ENCODE data around the gene TSHZ2.
A peak's percentile ranks its signal among the peaks of the same experiment; 100 is the strongest.
"Not testable (repeated sequence)": the region's sequence is repeated elsewhere in the genome, so short reads cannot be mapped to it uniquely, and the experiment has no call there.

TSHZ2 gene

DNA sequence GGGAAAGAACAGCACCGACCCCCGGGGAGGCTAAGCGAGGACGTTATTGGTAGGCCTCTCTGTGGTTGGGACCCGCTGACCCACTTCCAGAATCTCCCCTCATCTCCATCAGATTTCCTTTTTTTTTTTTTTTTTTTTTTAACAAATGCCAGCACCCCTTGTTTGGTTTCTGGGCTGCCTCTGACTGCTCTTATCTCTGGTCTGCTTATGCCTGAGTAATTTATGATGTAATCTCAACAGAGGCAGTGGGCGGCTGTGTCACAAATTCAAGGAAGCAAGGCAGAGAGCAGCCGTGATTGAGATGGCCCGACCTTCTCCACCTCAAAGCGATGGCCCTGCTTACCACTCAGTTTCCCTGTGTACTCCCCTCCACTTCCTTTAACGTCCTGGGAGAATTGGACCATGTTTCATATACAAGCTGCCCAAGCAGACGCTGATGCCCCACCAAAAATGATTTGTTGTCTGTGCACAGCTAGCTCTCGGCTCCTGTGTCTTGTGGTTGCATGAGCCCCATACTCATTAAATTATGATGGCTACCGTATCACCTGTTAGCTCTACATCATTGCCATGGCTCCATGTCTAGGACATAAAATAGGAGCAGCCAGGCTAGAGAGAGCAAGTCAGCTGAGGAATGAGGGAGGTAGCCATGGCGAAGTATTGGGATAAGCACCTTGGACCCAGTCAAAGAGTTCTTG is 523.4 kb downstream of the TSHZ2 start:
- Histone ChIP-seq H3K36me3 (ENCODE audit: insufficient read depth, insufficient read length, low read length) (peaks cover 19% of the 10 kb centered on the region), H3K27me3 (ENCODE audit: insufficient read depth, insufficient read length) (no peaks in the 10 kb centered on the region), H3K4me3 (ENCODE audit: insufficient read length, low read depth) (no peak overlapping the region), H3K4me1 (ENCODE audit: insufficient read depth, insufficient read length) (no peaks in the 10 kb centered on the region), H3K9ac (ENCODE audit: insufficient read length, low read depth) (no peak overlapping the region), H3K9me3 (ENCODE audit: insufficient read depth, low read length) (no peaks in the 10 kb centered on the region)
- TF ChIP-seq YY1 (IDR thresholded peaks at IDR 0.05; ENCODE audit: insufficient read depth, insufficient read length) (no peak), ZNF274 (IDR thresholded peaks at IDR 0.05; ENCODE audit: low read depth, low read length) (no peak), SUZ12 (IDR thresholded peaks at IDR 0.05; ENCODE audit: extremely low read depth, insufficient read depth, insufficient read length) (no peak)
- no peak for DNase-seq (ENCODE audit: low read depth, low spot score)

DNA sequence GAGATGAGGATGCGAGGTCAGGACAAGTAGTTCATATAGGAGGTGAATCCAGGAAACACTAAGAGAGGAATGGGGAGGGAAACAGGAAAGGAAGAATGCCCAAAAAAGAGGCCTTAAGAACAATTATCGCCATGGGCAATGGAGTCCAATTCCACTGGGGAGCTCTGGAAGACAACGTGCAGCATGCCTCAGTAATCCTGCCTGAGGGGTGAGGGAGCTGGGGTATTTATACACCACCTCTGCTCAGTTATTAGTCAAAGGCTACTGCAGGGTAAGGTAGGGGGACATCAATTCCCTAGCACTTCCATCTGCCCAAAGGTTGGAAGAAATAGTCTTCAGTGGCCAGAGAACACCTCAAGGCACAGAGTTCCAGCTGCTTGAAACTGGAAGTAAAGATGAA is 525.1 kb downstream of the TSHZ2 start:
- Histone ChIP-seq H3K4me3 (ENCODE audit: insufficient read length, low read depth) (no peak overlapping the region), H3K9ac (ENCODE audit: insufficient read length, low read depth) (no peak overlapping the region), H3K9me3 (ENCODE audit: insufficient read depth, low read length) (no peaks in the 10 kb centered on the region; the same call in 1 of the 2 replicates), H3K4me1 (ENCODE audit: insufficient read depth, insufficient read length) (no peaks in the 10 kb centered on the region), H3K36me3 (ENCODE audit: insufficient read depth, insufficient read length, low read length) (peaks cover 19% of the 10 kb centered on the region), H3K27me3 (ENCODE audit: insufficient read depth, insufficient read length) (no peaks in the 10 kb centered on the region)
- no peak for TF ChIP-seq YY1 (IDR thresholded peaks at IDR 0.05; ENCODE audit: insufficient read depth, insufficient read length)
- no peak for TF ChIP-seq ZNF274 (IDR thresholded peaks at IDR 0.05; ENCODE audit: low read depth, low read length)
- TF ChIP-seq SUZ12 (IDR thresholded peaks at IDR 0.05; ENCODE audit: extremely low read depth, insufficient read depth, insufficient read length): no peak
- DNase-seq (ENCODE audit: low read depth, low spot score): no peak

GRCh38 chr20:53498341-53498740 is 526.2 kb downstream of the TSHZ2 start:
- Histone ChIP-seq H3K4me1 (ENCODE audit: insufficient read depth, insufficient read length) (no peaks in the 10 kb centered on the region), H3K27me3 (ENCODE audit: insufficient read depth, insufficient read length) (no peaks in the 10 kb centered on the region), H3K9me3 (ENCODE audit: insufficient read depth, low read length) (peaks cover 7% of the 10 kb centered on the region; the same call in 1 of the 2 replicates), H3K36me3 (ENCODE audit: insufficient read depth, insufficient read length, low read length) (peaks cover 19% of the 10 kb centered on the region), H3K9ac (ENCODE audit: insufficient read length, low read depth) (no peak overlapping the region), H3K4me3 (ENCODE audit: insufficient read length, low read depth) (no peak overlapping the region)
- TF ChIP-seq YY1 (IDR thresholded peaks at IDR 0.05; ENCODE audit: insufficient read depth, insufficient read length): no peak
- no peak for TF ChIP-seq SUZ12 (IDR thresholded peaks at IDR 0.05; ENCODE audit: extremely low read depth, insufficient read depth, insufficient read length)
- no peak for TF ChIP-seq ZNF274 (IDR thresholded peaks at IDR 0.05; ENCODE audit: low read depth, low read length)
- no peak for DNase-seq (ENCODE audit: low read depth, low spot score)

DNA sequence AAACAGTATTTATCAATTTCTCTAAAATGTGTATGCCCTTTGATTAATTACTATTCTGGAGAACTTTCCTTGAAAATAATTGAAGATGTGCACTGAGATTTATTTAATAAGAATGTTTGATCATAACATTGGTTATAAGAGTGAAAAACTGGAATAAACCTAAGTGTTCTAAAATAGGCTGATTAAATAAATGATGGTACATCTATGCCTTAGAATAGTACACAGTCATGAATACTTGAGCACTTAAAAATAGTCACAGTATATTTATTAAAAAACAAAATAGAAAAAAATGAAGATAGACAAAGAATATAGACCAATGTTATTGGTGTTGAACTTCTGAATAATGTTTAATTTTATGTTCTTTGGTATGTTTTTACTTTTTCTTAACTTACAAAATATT is 528.5 kb downstream of the TSHZ2 start:
- Histone ChIP-seq H3K9me3 (ENCODE audit: insufficient read depth, low read length) (peaks cover 7% of the 10 kb centered on the region; the same call in 1 of the 2 replicates), H3K9ac (ENCODE audit: insufficient read length, low read depth) (no peak overlapping the region), H3K4me1 (ENCODE audit: insufficient read depth, insufficient read length) (no peaks in the 10 kb centered on the region), H3K4me3 (ENCODE audit: insufficient read length, low read depth) (no peak overlapping the region), H3K27me3 (ENCODE audit: insufficient read depth, insufficient read length) (no peaks in the 10 kb centered on the region), H3K36me3 (ENCODE audit: insufficient read depth, insufficient read length, low read length) (peaks cover 14% of the 10 kb centered on the region)
- DNase-seq (ENCODE audit: low read depth, low spot score): no peak
- TF ChIP-seq ZNF274 (IDR thresholded peaks at IDR 0.05; ENCODE audit: low read depth, low read length) (no peak), YY1 (IDR thresholded peaks at IDR 0.05; ENCODE audit: insufficient read depth, insufficient read length) (no peak)

- no peaks in the 10 kb centered on the region for H3K4me1 ChIP-seq (ENCODE audit: insufficient read depth, insufficient read length)
- TF ChIP-seq YY1 (IDR thresholded peaks at IDR 0.05; ENCODE audit: insufficient read depth, insufficient read length) (no peak), SUZ12 (IDR thresholded peaks at IDR 0.05; ENCODE audit: extremely low read depth, insufficient read depth, insufficient read length) (no peak), ZNF274 (IDR thresholded peaks at IDR 0.05; ENCODE audit: low read depth, low read length) (no peak)
- peak overlapping the region; percentile 43 for H3K4me3 ChIP-seq (ENCODE audit: insufficient read length, low read depth)
- peaks cover 7% of the 10 kb centered on the region; the same call in 1 of the 2 replicates for H3K9me3 ChIP-seq (ENCODE audit: insufficient read depth, low read length)
- H3K36me3 ChIP-seq (ENCODE audit: insufficient read depth, insufficient read length, low read length): no peaks in the 10 kb centered on the region
- H3K27me3 ChIP-seq (ENCODE audit: insufficient read depth, insufficient read length): no peaks in the 10 kb centered on the region
- H3K9ac ChIP-seq (ENCODE audit: insufficient read length, low read depth): no peak overlapping the region
- no peak for DNase-seq (ENCODE audit: low read depth, low spot score)
Observed at GRCh38 chr20:53502820-53503219, 530.7 kb downstream of the TSHZ2 start.

DNA sequence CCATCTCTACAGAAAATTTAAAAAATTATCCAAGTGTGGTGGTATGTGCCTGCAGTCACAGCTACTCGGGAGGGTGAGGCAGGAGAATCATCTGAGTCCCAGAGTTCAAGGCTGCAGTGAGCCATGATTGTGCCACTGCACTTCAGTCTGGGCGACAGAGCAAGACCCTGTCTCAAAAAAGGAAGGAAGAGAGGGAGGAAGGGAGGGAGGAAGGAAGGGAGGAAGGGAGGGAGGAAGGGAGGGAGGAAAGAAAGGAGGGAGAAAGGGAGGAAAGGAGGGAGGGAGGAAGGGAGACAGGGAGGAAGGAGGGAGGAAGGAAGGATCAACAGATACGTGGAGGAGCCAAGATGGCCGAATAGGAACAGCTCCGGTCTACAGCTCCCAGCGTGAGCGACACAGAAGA is 531.4 kb downstream of the TSHZ2 start:
- Histone ChIP-seq H3K36me3 (ENCODE audit: insufficient read depth, insufficient read length, low read length) (no peaks in the 10 kb centered on the region), H3K9me3 (ENCODE audit: insufficient read depth, low read length) (peaks cover 7% of the 10 kb centered on the region; the same call in 1 of the 2 replicates), H3K9ac (ENCODE audit: insufficient read length, low read depth) (peak overlapping the region; percentile 56), H3K4me3 (ENCODE audit: insufficient read length, low read depth) (peak overlapping the region; percentile 43), H3K27me3 (ENCODE audit: insufficient read depth, insufficient read length) (no peaks in the 10 kb centered on the region), H3K4me1 (ENCODE audit: insufficient read depth, insufficient read length) (no peaks in the 10 kb centered on the region)
- DNase-seq (ENCODE audit: low read depth, low spot score): no peak
- TF ChIP-seq ZNF274 (IDR thresholded peaks at IDR 0.05; ENCODE audit: low read depth, low read length) (no peak), YY1 (IDR thresholded peaks at IDR 0.05; ENCODE audit: insufficient read depth, insufficient read length) (no peak), SUZ12 (IDR thresholded peaks at IDR 0.05; ENCODE audit: extremely low read depth, insufficient read depth, insufficient read length) (no peak)

DNA sequence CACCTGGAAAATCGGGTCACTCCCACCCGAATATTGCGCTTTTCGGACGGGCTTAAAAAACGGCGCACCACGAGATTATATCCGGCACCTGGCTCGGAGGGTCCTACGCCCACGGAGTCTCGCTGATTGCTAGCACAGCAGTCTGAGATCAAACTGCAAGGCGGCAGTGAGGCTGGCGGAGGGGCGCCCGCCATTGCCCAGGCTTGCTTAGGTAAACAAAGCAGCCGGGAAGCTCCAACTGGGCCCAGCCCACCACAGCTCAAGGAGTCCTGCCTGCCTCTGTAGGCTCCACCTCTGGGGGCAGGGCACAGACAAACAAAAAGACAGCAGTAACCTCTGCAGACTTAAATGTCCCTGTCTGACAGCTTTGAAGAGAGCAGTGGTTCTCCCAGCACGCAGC is 531.9 kb downstream of the TSHZ2 start:
- not testable (repeated sequence) for H3K4me3 ChIP-seq (ENCODE audit: insufficient read length, low read depth); H3K27me3 ChIP-seq (ENCODE audit: insufficient read depth, insufficient read length); DNase-seq (ENCODE audit: low read depth, low spot score); H3K36me3 ChIP-seq (ENCODE audit: insufficient read depth, insufficient read length, low read length); H3K9ac ChIP-seq (ENCODE audit: insufficient read length, low read depth); H3K9me3 ChIP-seq (ENCODE audit: insufficient read depth, low read length); H3K4me1 ChIP-seq (ENCODE audit: insufficient read depth, insufficient read length)

All from NT2/D1 (cell line).